Sigmoid colon (tissue), 4 donors: ENCODE results near the gene TMEM121B.

Experiments used
- CTCF ChIP-seq, 4 experiments: fragments of 450-650 bp in 3 of 4; fragments of 200-600 bp in 1 of 4; IDR thresholded peaks; one replicate each; pipeline ENCODE4 v1.5.1; 2016 to 2019; ENCODE audit warnings: antibody characterized with exemption in 4 of 4, mild to moderate bottlenecking in 3 of 4, moderate library complexity in 2 of 4
- POLR2A ChIP-seq, 2 donors: fragments of 450-650 bp; IDR thresholded peaks; one replicate each; pipeline ENCODE4 v1.6.1; 2016; ENCODE audit warnings: antibody characterized with exemption in 2 of 2, mild to moderate bottlenecking in 2 of 2, moderate library complexity in 2 of 2
- POLR2AphosphoS5 ChIP-seq, 4 donors: sonication (generic); formaldehyde crosslinking; IDR thresholded peaks; one replicate each; pipeline ENCODE4 v1.6.1; 2017; ENCODE audit warnings: antibody characterized with exemption in 4 of 4

- TF ChIP-seq POLR2A (IDR thresholded peaks at IDR 0.05) (no peak), CTCF (IDR thresholded peaks at IDR 0.05) (no peak), POLR2AphosphoS5 (IDR thresholded peaks at IDR 0.05) (no peak)
Observed at GRCh38 chr22:17164392-17165024, 43.3 kb upstream of the TMEM121B start.
